Activated CD8-positive, alpha-beta memory T cell treated with anti-CD3 and anti-CD28 coated beads, Interleukin-2, amount 50 U/mL, for 4 hours (primary cell): ENCODE data around the gene NEURL1.

Source experiments
- DNase-seq: peaks from one replicate; pipeline ENCODE4 v3.0.0-alpha.2; 2020

Gene NEURL1

GRCh38 chr10:103570844-103571655 is 77.5 kb downstream of the NEURL1 start:
- no peak for DNase-seq

DNA sequence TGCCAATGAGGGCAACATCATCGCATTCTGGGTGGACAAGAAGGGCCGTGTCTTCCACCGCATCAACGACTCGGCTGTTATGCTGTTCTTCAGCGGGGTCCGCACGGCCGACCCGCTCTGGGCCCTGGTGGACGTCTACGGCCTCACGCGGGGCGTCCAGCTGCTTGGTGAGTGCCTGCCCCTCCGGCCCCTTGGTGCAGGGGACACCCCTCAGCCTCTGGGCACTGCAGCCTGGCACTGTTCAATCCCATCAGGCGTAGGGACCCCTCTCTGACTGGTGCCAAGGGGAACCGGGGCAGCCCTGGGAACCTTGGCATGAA is 78.1 kb downstream of the NEURL1 start:
- no peak for DNase-seq

- no peak for DNase-seq
Observed at GRCh38 chr10:103572347-103573204, 79.1 kb downstream of the NEURL1 start.

DNA sequence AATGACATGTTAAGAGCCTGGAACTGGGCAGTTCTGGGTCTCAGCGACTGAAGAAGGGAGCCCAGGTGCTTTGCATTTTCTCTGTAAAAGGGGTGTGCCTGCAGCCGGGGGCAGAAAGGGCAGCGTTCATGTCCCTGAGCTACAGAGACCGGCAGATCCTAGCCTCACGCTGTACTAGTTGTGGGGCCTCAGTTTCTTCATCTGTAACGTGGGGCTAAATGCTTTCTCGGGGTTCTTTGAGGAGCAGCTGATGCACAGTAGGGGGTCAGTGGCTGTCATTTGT is 79.6 kb downstream of the NEURL1 start:
- DNase-seq, result no peak

DNA sequence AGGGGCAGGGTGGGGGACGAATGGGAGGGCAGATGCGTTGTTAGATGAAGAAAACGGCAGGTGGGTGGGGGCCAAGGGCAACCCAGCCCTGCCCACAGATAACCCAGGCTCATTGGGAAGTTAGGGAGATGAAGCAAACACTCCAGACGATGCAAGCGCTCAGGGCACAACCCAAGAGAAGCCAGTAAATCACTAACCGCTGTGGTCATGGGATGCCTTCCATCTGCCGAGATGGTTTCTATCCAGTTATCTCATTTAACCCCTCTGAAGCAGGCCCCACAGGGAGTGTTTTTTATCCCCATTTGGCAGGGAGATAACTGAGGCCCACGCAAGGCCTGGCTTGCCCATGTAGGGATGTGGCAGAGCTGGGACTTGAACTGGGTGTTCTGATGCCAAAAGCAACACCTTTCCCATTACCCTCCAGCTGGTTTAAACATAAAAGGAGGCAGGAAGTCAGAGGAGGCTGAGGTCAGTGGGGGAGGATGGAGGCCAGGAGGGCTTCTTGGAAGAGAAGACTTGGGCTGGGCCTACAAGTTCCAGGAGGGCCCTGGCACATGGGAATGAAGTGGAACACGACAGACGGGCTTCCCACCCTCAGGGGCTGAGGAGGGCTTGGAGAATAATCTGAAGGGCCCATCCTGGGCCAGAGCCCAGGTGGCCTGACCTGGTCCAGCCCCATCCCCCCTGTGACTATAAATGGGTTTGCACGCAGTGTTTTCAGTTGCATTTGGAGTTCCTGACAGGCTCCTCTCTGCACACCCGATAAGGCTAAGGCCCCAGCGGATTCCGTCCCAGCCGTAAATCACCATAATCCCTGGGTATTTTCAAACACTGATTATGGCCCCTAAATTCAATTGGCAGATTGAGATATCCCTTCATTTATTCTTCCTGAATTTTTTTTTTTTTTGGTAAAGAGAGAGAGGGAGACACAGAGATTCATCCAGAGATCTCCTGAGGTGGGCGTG is 80.9 kb downstream of the NEURL1 start:
- DNase-seq, result no peak

DNA sequence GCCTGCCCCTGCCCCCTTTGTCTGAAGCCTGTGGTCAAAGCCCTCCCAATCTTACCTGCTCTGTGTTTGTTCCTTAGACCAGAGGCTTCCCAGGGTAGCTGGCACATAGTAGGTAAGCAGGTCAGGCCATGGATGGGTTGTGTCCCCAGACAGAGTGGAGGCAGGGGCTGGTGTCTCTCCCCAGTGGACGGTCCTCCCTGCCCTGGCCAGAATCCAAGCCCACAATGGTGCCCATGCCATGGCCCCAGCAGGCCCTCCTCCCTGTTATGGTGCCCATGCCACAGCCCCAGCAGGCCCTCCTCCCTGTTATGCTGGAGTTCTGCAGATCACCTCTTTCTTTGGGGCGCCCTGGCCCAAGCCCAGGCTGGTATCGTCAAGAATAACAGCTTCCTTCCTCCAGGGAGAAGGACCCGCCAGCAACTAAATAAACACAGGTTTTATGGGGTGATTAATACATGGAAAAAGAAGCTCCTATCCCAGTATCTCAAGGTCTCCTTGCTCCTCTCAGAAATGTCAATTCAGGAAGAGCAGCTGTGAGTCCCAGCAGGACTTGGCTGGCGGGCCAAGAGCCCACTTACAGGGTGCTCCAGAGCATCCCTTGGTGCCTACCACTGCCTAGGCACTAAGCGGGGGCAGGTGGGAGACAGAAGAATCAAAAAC is 82.0 kb downstream of the NEURL1 start:
- DNase-seq, result no peak

GRCh38 chr10:103576076-103576471 is 82.6 kb downstream of the NEURL1 start:
- no peak for DNase-seq

DNA sequence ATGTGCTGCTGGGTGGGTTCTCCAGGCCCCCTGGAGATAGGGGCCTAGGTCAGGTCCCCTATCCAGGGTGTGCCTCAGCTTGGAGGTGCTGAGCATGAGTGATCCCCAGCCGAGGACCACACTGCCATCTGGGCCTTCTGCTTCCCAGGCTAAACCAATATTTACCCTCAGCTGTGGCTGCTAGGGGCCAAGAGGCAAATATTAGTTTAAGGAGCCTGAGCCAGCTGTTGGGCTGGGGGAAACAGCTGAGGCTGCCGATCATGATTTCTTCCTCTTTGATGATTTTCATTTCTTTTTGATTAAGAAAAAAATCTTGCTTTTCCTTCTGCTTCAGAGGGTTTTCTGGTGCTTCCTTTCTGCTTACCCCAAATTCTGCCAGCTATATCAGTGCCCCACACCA is 83.4 kb downstream of the NEURL1 start:
- DNase-seq, result no peak

GRCh38 chr10:103578782-103579382 is 85.4 kb downstream of the NEURL1 start:
- DNase-seq, result no peak

DNA sequence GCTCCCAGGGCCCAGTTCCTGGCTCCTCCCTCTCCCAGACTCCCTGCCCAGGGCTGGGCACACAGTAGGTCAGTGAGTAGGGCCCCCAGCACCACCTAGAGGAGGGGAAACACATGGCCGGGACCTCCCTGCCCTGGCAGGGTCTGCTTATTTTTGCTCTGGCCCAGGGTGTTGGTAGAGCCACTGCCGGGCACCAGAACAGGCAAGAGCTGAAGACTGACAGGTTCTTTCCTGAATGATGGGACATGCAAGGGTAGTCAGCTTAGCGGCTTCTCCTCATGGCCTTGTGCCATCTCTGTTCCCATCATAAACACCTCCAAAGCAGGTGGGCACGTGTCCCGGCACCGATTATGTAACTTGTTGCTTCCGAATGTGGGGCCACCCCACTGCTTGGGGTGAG is 86.5 kb downstream of the NEURL1 start:
- no peak for DNase-seq

DNA sequence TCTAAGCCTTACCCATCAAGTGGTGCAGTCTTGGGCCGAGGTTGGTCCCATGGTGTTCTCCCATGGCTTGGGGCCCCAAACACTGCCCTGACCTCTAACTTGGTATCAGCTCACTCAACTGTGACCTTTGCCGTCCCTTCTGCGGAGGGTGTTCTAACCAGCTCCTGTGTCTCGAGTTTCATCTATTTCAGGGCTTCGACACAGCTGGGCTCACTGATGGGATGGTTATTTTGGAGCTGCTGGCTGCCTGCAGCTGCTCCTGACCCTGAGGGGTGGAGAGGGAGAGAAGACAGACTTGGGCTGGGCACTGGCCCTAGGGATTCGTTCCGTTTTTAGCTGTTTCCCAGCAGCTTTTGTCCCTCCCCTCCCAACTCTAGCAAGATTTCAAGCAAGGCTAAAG is 86.9 kb downstream of the NEURL1 start:
- DNase-seq, result no peak

GRCh38 chr10:103581499-103581898 is 88.0 kb downstream of the NEURL1 start:
- no peak for DNase-seq

GRCh38 chr10:103582331-103583123 is 89.0 kb downstream of the NEURL1 start:
- no peak for DNase-seq

DNA sequence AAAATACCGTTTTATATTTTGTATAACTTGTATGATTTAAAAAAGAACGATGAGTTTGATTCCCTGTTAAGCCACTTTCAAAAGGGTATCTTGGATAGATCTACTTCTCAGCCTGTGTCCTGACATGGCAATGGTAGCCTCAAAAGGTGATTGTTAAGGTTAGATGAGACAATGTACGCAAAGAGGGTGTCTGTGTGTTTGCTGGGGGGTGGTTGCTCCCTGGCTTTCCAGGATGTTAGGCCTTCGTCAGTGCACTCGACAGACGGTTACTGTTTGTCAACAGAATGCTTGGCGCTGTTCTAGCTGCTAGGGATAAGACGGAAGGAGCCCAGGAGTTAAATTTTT is 90.3 kb downstream of the NEURL1 start:
- DNase-seq, result no peak

DNA sequence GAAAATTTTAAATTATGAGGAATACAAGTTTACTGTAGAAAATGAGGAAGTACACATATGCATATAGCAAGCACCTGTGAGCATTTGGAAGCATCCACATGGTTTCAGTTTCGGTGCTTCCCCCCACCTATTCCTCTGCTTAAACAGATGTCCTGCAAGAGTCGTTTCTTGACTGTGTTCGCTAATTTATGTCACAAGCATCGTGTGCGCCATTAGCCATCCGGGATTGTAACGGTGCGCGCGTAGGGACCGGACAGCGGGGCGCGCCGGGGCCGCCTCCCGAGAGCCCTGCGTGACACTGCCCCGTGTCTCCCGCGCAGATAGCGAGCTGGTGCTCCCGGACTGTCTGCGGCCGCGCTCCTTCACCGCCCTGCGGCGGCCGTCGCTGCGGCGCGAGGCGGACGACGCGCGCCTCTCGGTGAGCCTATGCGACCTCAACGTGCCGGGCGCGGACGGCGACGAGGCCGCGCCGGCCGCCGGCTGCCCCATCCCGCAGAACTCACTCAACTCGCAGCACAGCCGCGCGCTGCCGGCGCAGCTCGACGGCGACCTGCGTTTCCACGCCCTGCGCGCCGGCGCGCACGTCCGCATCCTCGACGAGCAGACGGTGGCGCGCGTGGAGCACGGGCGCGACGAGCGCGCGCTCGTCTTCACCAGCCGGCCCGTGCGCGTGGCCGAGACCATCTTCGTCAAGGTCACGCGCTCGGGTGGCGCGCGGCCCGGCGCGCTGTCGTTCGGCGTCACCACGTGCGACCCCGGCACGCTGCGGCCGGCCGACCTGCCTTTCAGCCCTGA is 90.9 kb downstream of the NEURL1 start:
- peak; percentile 72 for DNase-seq

- DNase-seq, result no peak
Observed at GRCh38 chr10:103585011-103585405, 91.5 kb downstream of the NEURL1 start.

GRCh38 chr10:103587073-103587472 is 93.6 kb downstream of the NEURL1 start:
- DNase-seq, result no peak

DNA sequence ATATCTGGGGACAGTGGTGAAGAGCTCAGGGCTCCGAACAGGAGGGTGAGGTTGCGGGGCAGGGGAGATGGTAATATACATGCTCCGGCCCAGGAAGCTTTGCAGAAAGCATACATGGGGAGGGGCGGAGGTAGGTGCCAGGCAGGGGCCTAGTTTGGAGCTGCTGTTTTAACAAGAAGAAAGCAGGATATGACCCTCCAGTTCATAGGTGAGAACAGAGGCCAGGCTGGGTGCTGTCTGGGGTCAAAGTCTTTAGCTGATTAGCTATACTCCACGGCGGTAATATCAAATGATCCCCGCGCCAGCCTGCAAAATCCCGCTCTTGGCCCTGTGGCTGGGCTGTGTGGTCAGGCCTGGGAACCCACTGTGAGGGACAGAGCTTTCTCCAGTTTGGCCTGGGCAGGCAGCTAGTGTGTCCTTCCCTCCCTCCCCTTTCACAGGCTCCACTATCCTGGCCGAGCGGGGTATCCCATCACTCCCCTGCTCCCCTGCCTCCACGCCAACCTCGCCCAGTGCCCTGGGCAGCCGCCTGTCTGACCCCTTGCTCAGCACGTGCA is 95.6 kb downstream of the NEURL1 start:
- DNase-seq, result no peak

DNA sequence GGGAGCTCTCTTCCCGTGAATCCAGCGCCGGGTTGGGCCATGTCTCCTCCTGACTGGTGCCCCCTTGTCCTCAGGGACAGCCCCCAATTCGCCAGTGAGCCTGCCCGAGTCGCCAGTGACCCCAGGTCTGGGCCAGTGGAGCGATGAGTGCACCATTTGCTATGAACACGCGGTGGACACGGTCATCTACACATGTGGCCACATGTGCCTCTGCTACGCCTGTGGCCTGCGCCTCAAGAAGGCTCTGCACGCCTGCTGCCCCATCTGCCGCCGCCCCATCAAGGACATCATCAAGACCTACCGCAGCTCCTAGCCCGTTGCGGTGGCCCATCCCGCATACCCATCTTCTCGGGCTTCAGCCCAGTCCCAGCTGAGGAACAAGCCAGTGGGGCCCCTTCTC is 96.6 kb downstream of the NEURL1 start:
- DNase-seq, result no peak

- no peak for DNase-seq
Observed at GRCh38 chr10:103590744-103591291, 97.3 kb downstream of the NEURL1 start.
